Measurements from ENCODE around the gene CTCF.

CTCF gene

GRCh38 chr16:67539691-67540635, 22.4 kb upstream of the CTCF start:
- DNase-seq (ENCODE audit: low spot score): no peak
- Mint-ChIP-seq H3K27ac (no peak overlapping the region), H3K4me1 (ENCODE audit: low read depth) (peaks cover 22% of the 10 kb centered on the region), H3K36me3 (ENCODE audit: low read depth) (peaks cover 10% of the 10 kb centered on the region), H3K4me3 (no peak overlapping the region), H3K9me3 (no peaks in the 10 kb centered on the region), H3K27me3 (ENCODE audit: low read depth) (peaks cover 23% of the 10 kb centered on the region)

DNA sequence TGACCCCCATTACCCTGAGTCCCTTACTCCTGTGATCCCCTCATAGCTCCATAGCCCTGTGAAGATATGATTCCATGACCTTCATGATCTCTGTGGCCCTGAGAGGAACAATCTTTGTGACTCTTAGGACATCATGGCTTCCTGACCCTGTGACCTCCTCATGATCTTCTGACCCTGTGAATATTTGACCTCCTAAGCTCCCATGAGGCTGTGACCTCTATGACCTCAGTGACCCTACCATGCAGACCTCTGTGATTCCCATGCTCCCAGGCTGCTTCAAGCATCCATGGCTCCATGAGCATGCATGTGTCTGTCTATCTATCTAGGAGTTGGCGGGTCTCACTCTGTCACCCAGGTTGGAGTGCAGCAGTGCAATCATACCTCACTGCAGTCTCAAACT, 21.6 kb upstream of the CTCF start:
- Mint-ChIP-seq H3K9me3 (no peaks in the 10 kb centered on the region), H3K27me3 (ENCODE audit: low read depth) (peaks cover 15% of the 10 kb centered on the region), H3K36me3 (ENCODE audit: low read depth) (peaks cover 10% of the 10 kb centered on the region), H3K27ac (peak overlapping the region; percentile 64), H3K4me1 (ENCODE audit: low read depth) (peaks cover 22% of the 10 kb centered on the region), H3K4me3 (peak overlapping the region; percentile 6)
- DNase-seq (ENCODE audit: low spot score): no peak

DNA sequence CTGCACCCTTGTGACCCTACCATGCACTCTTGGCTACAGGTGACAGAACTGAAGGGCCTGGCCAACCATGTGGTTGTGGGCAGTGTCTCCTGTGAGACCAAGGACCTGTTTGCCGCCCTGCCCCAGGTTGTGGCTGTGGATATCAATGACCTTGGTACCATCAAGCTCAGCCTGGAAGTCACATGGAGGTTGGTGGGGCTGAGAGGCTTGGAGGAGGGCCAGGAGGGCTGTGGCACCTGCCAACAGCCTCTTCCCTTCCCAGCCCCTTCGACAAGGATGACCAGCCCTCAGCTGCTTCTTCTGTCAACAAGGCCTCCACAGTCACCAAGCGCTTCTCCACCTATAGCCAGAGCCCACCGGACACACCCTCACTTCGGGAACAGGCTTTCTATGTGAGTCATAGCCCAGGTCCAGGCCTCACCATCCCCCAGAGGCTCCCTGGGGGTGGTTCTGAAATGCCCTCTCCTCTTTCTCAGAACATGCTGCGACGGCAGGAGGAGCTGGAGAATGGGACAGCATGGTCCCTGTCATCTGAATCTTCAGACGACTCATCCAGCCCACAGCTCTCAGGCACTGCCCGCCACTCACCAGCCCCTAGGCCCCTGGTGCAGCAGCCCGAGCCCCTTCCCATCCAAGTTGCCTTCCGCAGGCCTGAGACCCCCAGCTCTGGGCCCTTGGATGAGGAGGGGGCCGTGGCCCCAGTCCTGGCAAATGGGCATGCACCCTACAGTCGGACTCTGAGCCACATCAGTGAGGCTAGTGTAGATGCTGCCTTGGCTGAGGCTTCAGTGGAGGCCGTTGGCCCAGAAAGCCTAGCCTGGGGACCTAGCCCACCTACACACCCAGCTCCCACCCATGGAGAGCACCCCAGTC, 20.7 kb upstream of the CTCF start:
- Mint-ChIP-seq H3K27ac (no peak overlapping the region), H3K4me1 (ENCODE audit: low read depth) (peaks cover 23% of the 10 kb centered on the region), H3K9me3 (no peaks in the 10 kb centered on the region), H3K36me3 (ENCODE audit: low read depth) (peaks cover 10% of the 10 kb centered on the region), H3K27me3 (ENCODE audit: low read depth) (peaks cover 6% of the 10 kb centered on the region), H3K4me3 (no peak overlapping the region)
- DNase-seq (ENCODE audit: low spot score): no peak

- Mint-ChIP-seq H3K36me3 (ENCODE audit: low read depth) (peaks cover 10% of the 10 kb centered on the region), H3K27me3 (ENCODE audit: low read depth) (no peaks in the 10 kb centered on the region), H3K4me1 (ENCODE audit: low read depth) (peaks cover 26% of the 10 kb centered on the region), H3K27ac (peak overlapping the region; percentile 80), H3K9me3 (no peaks in the 10 kb centered on the region), H3K4me3 (peak overlapping the region; percentile 1)
- DNase-seq (ENCODE audit: low spot score): peak; percentile 60
Measured at GRCh38 chr16:67542464-67542863, 19.9 kb upstream of the CTCF start.

DNA sequence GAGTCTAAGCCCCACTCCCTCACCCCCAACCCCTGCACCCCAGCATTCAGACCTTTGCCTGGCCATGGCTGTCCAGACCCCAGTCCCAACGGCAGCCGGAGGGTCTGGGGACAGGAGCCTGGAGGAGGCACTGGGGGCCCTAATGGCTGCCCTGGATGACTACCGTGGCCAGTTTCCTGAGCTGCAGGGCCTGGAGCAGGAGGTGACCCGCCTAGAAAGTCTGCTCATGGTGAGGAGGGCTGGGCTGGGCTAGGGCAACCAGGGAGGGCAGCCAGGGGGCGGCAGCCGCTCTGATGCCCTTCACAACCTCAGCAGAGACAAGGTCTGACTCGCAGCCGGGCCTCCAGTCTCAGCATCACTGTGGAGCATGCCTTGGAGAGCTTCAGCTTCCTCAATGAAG, 19.3 kb upstream of the CTCF start:
- peak overlapping the region; percentile 80 for H3K27ac Mint-ChIP-seq
- H3K9me3 Mint-ChIP-seq: no peaks in the 10 kb centered on the region
- no peak overlapping the region for H3K4me3 Mint-ChIP-seq
- peaks cover 10% of the 10 kb centered on the region for H3K36me3 Mint-ChIP-seq (ENCODE audit: low read depth)
- no peak for DNase-seq (ENCODE audit: low spot score)
- H3K4me1 Mint-ChIP-seq (ENCODE audit: low read depth): peaks cover 31% of the 10 kb centered on the region
- H3K27me3 Mint-ChIP-seq (ENCODE audit: low read depth): no peaks in the 10 kb centered on the region

- H3K4me1 Mint-ChIP-seq (ENCODE audit: low read depth): peaks cover 36% of the 10 kb centered on the region
Measured at GRCh38 chr16:67543582-67543981, 18.7 kb upstream of the CTCF start.

DNA sequence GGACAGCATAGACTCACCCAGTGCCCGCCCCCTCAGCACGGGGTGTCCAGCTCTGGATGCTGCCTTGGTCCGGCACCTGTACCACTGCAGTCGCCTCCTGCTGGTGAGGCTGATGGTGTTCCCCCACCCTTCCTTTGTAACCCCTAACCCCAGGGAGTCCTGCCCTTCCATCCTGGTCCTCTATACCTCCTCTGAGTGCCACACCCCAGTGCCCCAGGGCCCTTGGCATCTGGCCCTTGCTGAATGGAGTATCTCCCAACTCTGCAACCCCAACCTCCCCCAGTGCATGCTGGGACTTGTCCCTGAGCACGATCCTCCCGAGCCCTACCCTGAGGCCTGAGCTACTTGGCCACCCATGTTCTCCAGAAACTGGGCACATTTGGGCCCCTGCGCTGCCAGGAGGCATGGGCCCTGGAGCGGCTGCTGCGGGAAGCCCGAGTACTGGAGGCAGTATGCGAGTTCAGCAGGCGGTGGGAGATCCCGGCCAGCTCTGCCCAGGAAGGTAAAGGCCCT, 17.9 kb upstream of the CTCF start:
- Mint-ChIP-seq H3K9me3 (no peaks in the 10 kb centered on the region), H3K27me3 (ENCODE audit: low read depth) (no peaks in the 10 kb centered on the region), H3K4me1 (ENCODE audit: low read depth) (peaks cover 30% of the 10 kb centered on the region), H3K27ac (no peak overlapping the region), H3K36me3 (ENCODE audit: low read depth) (peaks cover 10% of the 10 kb centered on the region), H3K4me3 (no peak overlapping the region)
- no peak for DNase-seq (ENCODE audit: low spot score)

More at GRCh38 chr16:67543582-67543981, 18.7 kb upstream of the CTCF start:
- Mint-ChIP-seq H3K27me3 (ENCODE audit: low read depth) (no peaks in the 10 kb centered on the region), H3K27ac (peak overlapping the region; percentile 19), H3K36me3 (ENCODE audit: low read depth) (peaks cover 10% of the 10 kb centered on the region), H3K4me3 (no peak overlapping the region), H3K9me3 (no peaks in the 10 kb centered on the region)
- DNase-seq (ENCODE audit: low spot score): no peak

GRCh38 chr16:67544844-67545664, 17.3 kb upstream of the CTCF start:
- Mint-ChIP-seq H3K27ac (peak overlapping the region; percentile 31), H3K4me1 (ENCODE audit: low read depth) (peaks cover 30% of the 10 kb centered on the region), H3K27me3 (ENCODE audit: low read depth) (no peaks in the 10 kb centered on the region), H3K9me3 (no peaks in the 10 kb centered on the region), H3K36me3 (ENCODE audit: low read depth) (peaks cover 9% of the 10 kb centered on the region), H3K4me3 (no peak overlapping the region)
- no peak for DNase-seq (ENCODE audit: low spot score)

- peaks cover 7% of the 10 kb centered on the region for H3K36me3 Mint-ChIP-seq (ENCODE audit: low read depth)
- H3K4me1 Mint-ChIP-seq (ENCODE audit: low read depth): peaks cover 30% of the 10 kb centered on the region
Measured at GRCh38 chr16:67545665-67546024, 16.7 kb upstream of the CTCF start.

DNA sequence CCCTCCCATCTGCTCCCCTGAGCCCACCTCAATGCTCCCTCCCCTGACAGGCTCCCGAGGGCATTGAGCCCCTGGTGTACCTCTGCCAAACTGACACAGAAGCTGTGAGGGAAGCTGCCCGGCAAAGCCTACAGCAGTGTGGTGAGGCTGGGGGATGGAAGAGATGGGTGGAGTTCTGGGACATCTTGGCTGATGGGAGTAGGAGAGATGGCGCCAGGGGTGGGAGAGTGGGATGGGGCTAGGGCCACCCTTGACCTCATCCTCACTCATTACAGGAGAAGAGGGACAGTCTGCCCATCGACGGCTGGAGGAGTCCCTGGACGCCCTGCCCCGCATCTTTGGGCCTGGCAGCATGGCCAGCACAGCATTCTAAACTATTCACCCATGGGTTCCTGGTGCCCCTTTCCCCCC, 16.2 kb upstream of the CTCF start:
- peaks cover 30% of the 10 kb centered on the region for H3K4me1 Mint-ChIP-seq (ENCODE audit: low read depth)
- peaks cover 5% of the 10 kb centered on the region for H3K36me3 Mint-ChIP-seq (ENCODE audit: low read depth)
- H3K27ac Mint-ChIP-seq: peak overlapping the region; percentile 88
- no peak overlapping the region for H3K4me3 Mint-ChIP-seq
- H3K27me3 Mint-ChIP-seq (ENCODE audit: low read depth): no peaks in the 10 kb centered on the region
- DNase-seq (ENCODE audit: low spot score): no peak
- H3K9me3 Mint-ChIP-seq: no peaks in the 10 kb centered on the region

More at GRCh38 chr16:67545665-67546024, 16.7 kb upstream of the CTCF start:
- Mint-ChIP-seq H3K4me3 (no peak overlapping the region), H3K9me3 (no peaks in the 10 kb centered on the region), H3K27me3 (ENCODE audit: low read depth) (no peaks in the 10 kb centered on the region), H3K27ac (no peak overlapping the region)
- DNase-seq (ENCODE audit: low spot score): no peak

- Mint-ChIP-seq H3K27ac (peak overlapping the region; percentile 88), H3K4me1 (ENCODE audit: low read depth) (peaks cover 29% of the 10 kb centered on the region), H3K4me3 (peak overlapping the region; percentile 32), H3K36me3 (ENCODE audit: low read depth) (peaks cover 5% of the 10 kb centered on the region), H3K27me3 (ENCODE audit: low read depth) (no peaks in the 10 kb centered on the region), H3K9me3 (no peaks in the 10 kb centered on the region)
- peak; percentile 61 for DNase-seq (ENCODE audit: low spot score)
Measured at GRCh38 chr16:67546761-67547422, 15.4 kb upstream of the CTCF start.

DNA sequence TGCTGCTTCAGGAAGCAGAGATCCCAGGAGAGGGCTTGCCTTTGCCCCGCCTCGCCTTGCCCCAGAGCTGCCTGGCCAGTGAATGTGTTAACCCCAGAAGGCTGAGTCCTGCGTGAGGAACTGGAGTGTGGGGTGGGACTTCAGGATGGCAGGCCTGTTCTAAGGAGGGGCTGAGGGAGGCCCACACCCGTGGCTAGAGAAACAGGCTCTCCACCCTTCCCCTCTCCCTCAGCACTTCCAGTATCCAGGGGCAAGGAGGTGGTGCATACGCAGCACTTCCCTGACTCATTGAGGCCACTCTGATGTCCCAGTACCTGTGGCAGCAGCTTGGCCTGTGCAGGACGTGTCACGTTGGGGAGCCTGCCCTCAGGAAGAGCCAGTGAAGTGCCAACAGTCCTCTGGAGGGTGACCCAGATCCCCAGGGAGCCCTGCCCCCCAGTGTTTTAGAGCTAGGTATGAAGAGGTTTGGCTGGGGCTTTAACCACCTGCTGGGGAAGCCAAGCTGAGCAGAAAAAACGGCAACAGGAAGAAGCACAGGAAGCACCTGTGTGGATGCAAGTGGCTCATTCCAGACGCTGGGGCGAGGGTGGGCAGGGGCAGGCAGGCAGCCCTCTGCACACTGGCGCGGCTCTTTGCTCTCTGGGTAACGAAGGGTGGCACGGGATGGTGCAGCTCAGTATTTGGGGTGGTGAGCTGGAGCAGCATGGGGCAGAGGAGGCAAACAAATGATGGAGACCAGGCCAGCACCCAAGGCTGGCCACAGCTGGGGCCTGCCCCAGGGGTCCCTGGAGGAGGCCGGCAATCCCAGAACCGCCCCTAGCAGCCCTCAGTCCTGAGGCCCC, 14.7 kb upstream of the CTCF start:
- Mint-ChIP-seq H3K4me3 (peak overlapping the region; percentile 51), H3K27ac (peak overlapping the region; percentile 88)

More for the DNA sequence above, 14.7 kb upstream of the CTCF start:
- no peak for DNase-seq (ENCODE audit: low spot score)
- Mint-ChIP-seq H3K27me3 (ENCODE audit: low read depth) (no peaks in the 10 kb centered on the region), H3K4me1 (ENCODE audit: low read depth) (peaks cover 26% of the 10 kb centered on the region), H3K9me3 (no peaks in the 10 kb centered on the region), H3K36me3 (ENCODE audit: low read depth) (no peaks in the 10 kb centered on the region)

Data from T-helper 2 cell treated with Interferon-gamma antibody and Interleukin-4, amounts not matched to agents 5 μg/mL and 100 μg/mL, for 36 hours (primary cell).